HG02610 (cell line): Measurements from ENCODE around the gene ONECUT2.
"Not testable (repeated sequence)": the region's sequence is repeated elsewhere in the genome, so short reads cannot be mapped to it uniquely, and the experiment has no call there.

Experiments used
- ATAC-seq: cut with Tn5 transposase; IDR thresholded peaks from one replicate; pipeline ENCODE4 v1.9.1; 2021; ENCODE audit warnings: mild to moderate bottlenecking, moderate library complexity; ENCODE audit not compliant: unreplicated experiment

Gene ONECUT2

GRCh38 chr18:57434536-57435494 lies at the start of gene ONECUT2:
Gene ONECUT2 (plus strand): TSS chr18:57435374. CDS start chr18:57435717, 343 bp downstream.
- ATAC-seq = peak; percentile 90

- no peak for ATAC-seq
Measured at GRCh38 chr18:57389271-57389670, 45.9 kb upstream of the ONECUT2 start.

GRCh38 chr18:57390044-57390443 lies 45.1 kb upstream of the ONECUT2 start:
- ATAC-seq = no peak

GRCh38 chr18:57394749-57395148 lies 40.4 kb upstream of the ONECUT2 start:
- not testable (repeated sequence) for ATAC-seq

GRCh38 chr18:57396831-57397230 lies 38.3 kb upstream of the ONECUT2 start:
- not testable (repeated sequence) for ATAC-seq

GRCh38 chr18:57397440-57398132 lies 37.6 kb upstream of the ONECUT2 start:
- no peak for ATAC-seq

GRCh38 chr18:57404345-57404744 lies 30.8 kb upstream of the ONECUT2 start:
- no peak for ATAC-seq

- no peak for ATAC-seq
Measured at GRCh38 chr18:57409650-57410049, 25.5 kb upstream of the ONECUT2 start.

- no peak for ATAC-seq
Measured at GRCh38 chr18:57410749-57411148, 24.4 kb upstream of the ONECUT2 start.

GRCh38 chr18:57416542-57416941 lies 18.6 kb upstream of the ONECUT2 start:
- no peak for ATAC-seq

- ATAC-seq = no peak
Measured at GRCh38 chr18:57422313-57422872, 12.8 kb upstream of the ONECUT2 start.

GRCh38 chr18:57423821-57424220 lies 11.4 kb upstream of the ONECUT2 start:
- no peak for ATAC-seq

GRCh38 chr18:57425096-57425495 lies 10.1 kb upstream of the ONECUT2 start:
- no peak for ATAC-seq

GRCh38 chr18:57426187-57426586 lies 9.0 kb upstream of the ONECUT2 start:
- peak; percentile 49 for ATAC-seq

- ATAC-seq = no peak
Measured at GRCh38 chr18:57427429-57428201, 7.6 kb upstream of the ONECUT2 start.

- ATAC-seq = no peak
Measured at GRCh38 chr18:57428221-57429150, 6.7 kb upstream of the ONECUT2 start.

GRCh38 chr18:57429167-57430078 lies 5.8 kb upstream of the ONECUT2 start:
- ATAC-seq = no peak

- ATAC-seq = no peak
Measured at GRCh38 chr18:57430079-57431001, 4.8 kb upstream of the ONECUT2 start.
